GM18498 (cell line): Measurements from ENCODE around the gene EFNA5.

Experiments used
- ATAC-seq: cut with Tn5 transposase; IDR thresholded peaks from one replicate; pipeline ENCODE4 v1.9.1; 2021; ENCODE audit warnings: mild to moderate bottlenecking, moderate library complexity; ENCODE audit not compliant: unreplicated experiment

EFNA5 gene

GRCh38 chr5:107341376-107342084, 329.2 kb downstream of the EFNA5 start:
- ATAC-seq = no peak

- ATAC-seq = no peak
These were observed 330.1 kb downstream of the EFNA5 start for GRCh38 chr5:107340631-107341030.

- ATAC-seq = no peak
These were observed 332.4 kb downstream of the EFNA5 start for GRCh38 chr5:107338335-107338734.

- ATAC-seq = no peak
These were observed 333.5 kb downstream of the EFNA5 start for GRCh38 chr5:107337281-107337680.

- no peak for ATAC-seq
These were observed 338.9 kb downstream of the EFNA5 start for GRCh38 chr5:107331882-107332281.

- no peak for ATAC-seq
These were observed 339.4 kb downstream of the EFNA5 start for GRCh38 chr5:107331312-107331711.

- ATAC-seq = no peak
These were observed 339.8 kb downstream of the EFNA5 start for GRCh38 chr5:107330903-107331302.

- ATAC-seq = peak; percentile 58
These were observed 340.9 kb downstream of the EFNA5 start for GRCh38 chr5:107329850-107330249.
